Activated T-helper 2 cell treated with anti-CD3 and anti-CD28 coated beads, Interferon-gamma antibody, Interleukin-2, Interleukin-4, amounts not matched to agents 10 μg/mL and 5 μg/mL and 100 μg/mL, durations not matched to agents 14 hours and 24 hours and 36 hours (primary cell): Measurements from ENCODE around the gene DOC2A. TPM values are rescaled to one million over a fixed set of nuclear protein-coding genes. Genes with fewer than 3 reads are reported as not detected.
"Not testable (repeated sequence)": the region's sequence is repeated elsewhere in the genome, so short reads cannot be mapped to it uniquely, and the experiment has no call there.

ENCODE experiments used
- DNase-seq: peaks from one replicate; pipeline ENCODE4 v3.0.0; 2021; ENCODE audit warnings: low spot score
- H3K27ac Mint-ChIP-seq: one replicate; pipeline ENCODE4 v1.8.0; 2021; ENCODE audit warnings: mixed read lengths
- H3K27me3 Mint-ChIP-seq: one replicate; pipeline ENCODE4 v1.8.0; 2021; ENCODE audit warnings: low read depth, mixed read lengths
- H3K36me3 Mint-ChIP-seq: one replicate; pipeline ENCODE4 v1.8.0; 2021; ENCODE audit warnings: low read depth, mixed read lengths
- H3K4me1 Mint-ChIP-seq: one replicate; pipeline ENCODE4 v1.8.0; 2021; ENCODE audit warnings: low read depth, mixed read lengths
- H3K4me3 Mint-ChIP-seq: one replicate; pipeline ENCODE4 v1.8.0; 2021; ENCODE audit warnings: low read depth, mild to moderate bottlenecking, moderate library complexity, mixed read lengths
- H3K9me3 Mint-ChIP-seq: one replicate; pipeline ENCODE4 v1.8.0; 2021; ENCODE audit warnings: mixed read lengths
- intact Hi-C: fragments of 100-400 bp; cut with micrococcal nuclease; formaldehyde crosslinking; loops from one replicate; pipeline ENCODE4 v1.15.1; 2023
- total RNA-seq: library from RNA; stranded (reverse); gene quantifications from 2 replicates; pipeline ENCODE4 v1.2.3, GENCODE V29; 2022

DOC2A gene
- total RNA-seq, 1 donor from 2014 or later = 0.87 TPM

DNA sequence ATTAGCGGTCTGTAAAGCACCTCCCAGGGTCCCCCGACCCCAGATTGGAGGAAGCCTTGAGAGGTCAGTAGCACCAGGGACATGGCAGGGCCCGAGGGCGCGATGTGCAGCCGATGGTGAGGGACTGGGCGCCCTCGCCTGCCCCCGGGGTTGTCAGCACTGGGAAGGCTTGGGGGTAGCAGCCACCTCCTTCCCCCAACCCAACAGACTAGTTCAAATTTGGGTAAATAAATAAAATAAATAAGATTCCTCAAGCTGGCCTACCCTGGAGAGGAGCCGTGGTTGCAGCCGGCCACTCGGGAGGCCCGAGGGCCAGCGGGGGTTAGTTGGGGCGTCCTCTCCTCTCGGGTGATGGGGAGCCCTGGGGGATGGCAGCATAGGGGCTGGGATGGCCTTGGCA lies 13.6 kb upstream of the DOC2A start:
- no peak for DNase-seq
- H3K36me3 Mint-ChIP-seq = no peaks in the 10 kb centered on the region
- peaks cover 5% of the 10 kb centered on the region for H3K4me1 Mint-ChIP-seq
- no peak overlapping the region for H3K4me3 Mint-ChIP-seq
- intact Hi-C loops = loop anchor here (10.0 kb wide), 1 partner anchor 150 kb away; no protein-coding TSS in a partner anchor
- H3K27me3 Mint-ChIP-seq = peaks cover 33% of the 10 kb centered on the region
- no peaks in the 10 kb centered on the region for H3K9me3 Mint-ChIP-seq
- H3K27ac Mint-ChIP-seq = no peak overlapping the region

DNA sequence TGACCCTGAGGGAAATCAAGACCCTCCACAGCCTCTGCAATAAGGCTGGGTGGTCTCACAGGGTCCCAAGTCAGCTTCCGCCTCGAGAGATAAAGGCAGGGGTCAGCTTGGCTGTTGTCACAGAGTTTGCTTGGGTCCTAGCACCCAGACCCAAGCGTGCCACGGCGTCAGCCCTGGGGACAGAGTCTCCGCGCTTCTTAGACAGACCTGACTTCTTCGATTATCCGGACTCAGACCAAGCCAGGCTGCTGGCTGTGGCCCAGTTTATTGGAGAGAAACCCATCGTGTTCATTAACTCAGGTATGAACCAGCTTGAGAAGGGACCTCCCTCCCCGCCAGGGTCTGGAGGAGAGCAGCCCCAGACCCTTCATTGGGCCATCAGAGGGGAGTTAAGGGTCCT lies 12.8 kb upstream of the DOC2A start:
- DNase-seq = no peak
- Mint-ChIP-seq H3K4me1 (peaks cover 7% of the 10 kb centered on the region), H3K4me3 (no peak overlapping the region), H3K36me3 (no peaks in the 10 kb centered on the region), H3K27me3 (peaks cover 30% of the 10 kb centered on the region), H3K9me3 (no peaks in the 10 kb centered on the region), H3K27ac (no peak overlapping the region)
- intact Hi-C loops = loop anchor here (10.0 kb wide), 1 partner anchor 149 kb away; no protein-coding TSS in a partner anchor

DNA sequence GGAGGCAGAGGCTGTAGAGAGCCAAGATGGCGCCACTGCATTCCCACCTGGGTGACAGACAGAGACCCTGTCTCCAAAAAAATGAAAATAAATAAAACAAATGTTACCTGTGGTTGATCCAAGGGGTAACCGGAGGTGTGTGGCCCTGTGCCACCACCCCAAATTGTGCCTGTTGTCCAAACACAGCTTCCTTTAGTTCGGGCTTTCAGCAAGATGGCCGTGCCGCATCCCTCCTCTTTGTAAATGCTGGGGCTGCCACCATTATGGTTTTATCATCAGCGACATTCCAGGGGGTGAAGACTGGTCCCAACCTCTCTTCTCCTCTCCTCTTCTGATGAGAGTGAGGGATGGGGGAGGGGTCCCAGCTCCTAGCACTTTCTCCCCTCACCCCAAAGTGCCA lies 12.1 kb upstream of the DOC2A start, which contains the start of gene C16orf92:
C16orf92 (plus strand) TSS at position 312 of the 400 bp plus-strand sequence. CDS start 143 bp downstream, outside the sequence.
- intact Hi-C loops = loop anchor here (10.0 kb wide), 1 partner anchor 148 kb away; no protein-coding TSS in a partner anchor
- DNase-seq = no peak

DNA sequence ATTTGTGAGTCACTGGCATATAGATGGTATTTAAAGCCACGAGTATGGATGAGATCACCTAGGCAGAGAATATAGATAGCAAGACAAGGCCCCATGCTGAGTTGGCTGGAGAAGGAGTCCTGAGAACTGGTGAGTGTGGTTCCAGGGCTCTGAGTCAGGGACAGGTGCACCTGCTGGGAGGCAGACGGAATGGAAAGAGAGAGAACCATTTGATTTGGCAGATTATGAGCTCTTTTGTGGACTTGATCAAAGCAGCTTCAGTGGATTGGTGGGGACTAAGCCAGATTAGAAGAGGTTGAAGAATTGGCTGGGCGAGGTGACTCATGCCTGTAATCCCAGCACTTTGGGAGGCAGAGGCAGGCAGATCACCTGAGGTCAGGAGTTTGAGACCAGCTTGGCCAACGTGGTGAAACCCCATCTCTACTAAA lies 7.9 kb upstream of the DOC2A start:
- intact Hi-C loops = no loop called here
- DNase-seq = no peak
- Mint-ChIP-seq H3K36me3 (no peaks in the 10 kb centered on the region), H3K4me3 (no peak overlapping the region), H3K9me3 (no peaks in the 10 kb centered on the region), H3K4me1 (peaks cover 7% of the 10 kb centered on the region), H3K27me3 (peaks cover 18% of the 10 kb centered on the region), H3K27ac (no peak overlapping the region)

More for the DNA sequence above, 12.1 kb upstream of the DOC2A start, which contains the start of gene C16orf92:
- peaks cover 7% of the 10 kb centered on the region for H3K4me1 Mint-ChIP-seq
- peaks cover 29% of the 10 kb centered on the region for H3K27me3 Mint-ChIP-seq
- no peak within 1 kb of the TSS for H3K27ac Mint-ChIP-seq
- H3K36me3 Mint-ChIP-seq = no peaks in the 10 kb centered on the region
- H3K9me3 Mint-ChIP-seq = no peaks in the 10 kb centered on the region
- no peak within 1 kb of the TSS for H3K4me3 Mint-ChIP-seq

DNA sequence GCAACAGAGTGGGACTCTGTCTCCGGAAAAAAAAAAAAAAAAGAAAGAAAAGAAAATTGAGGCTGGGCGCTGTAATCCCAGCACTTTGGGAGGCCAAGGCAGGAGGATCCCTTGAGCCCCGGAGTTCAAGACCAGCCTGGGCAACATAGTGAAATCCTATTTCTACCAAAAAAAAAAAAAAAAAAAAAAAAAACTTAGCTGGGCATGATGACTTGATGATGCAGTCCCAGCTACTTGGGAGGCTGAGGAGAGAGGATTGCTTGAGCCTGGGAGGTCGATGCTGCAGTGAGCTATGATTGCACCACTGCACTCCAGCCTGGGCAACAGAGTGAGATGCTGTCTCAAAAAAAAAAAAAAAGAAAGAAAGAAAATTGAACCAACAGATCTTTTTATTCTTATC lies 7.1 kb upstream of the DOC2A start:
- intact Hi-C loops, DNase-seq, H3K9me3 Mint-ChIP-seq, H3K36me3 Mint-ChIP-seq, H3K4me3 Mint-ChIP-seq, H3K4me1 Mint-ChIP-seq, H3K27ac Mint-ChIP-seq: not testable (repeated sequence)
- H3K27me3 Mint-ChIP-seq = peaks cover 18% of the 10 kb centered on the region

DNA sequence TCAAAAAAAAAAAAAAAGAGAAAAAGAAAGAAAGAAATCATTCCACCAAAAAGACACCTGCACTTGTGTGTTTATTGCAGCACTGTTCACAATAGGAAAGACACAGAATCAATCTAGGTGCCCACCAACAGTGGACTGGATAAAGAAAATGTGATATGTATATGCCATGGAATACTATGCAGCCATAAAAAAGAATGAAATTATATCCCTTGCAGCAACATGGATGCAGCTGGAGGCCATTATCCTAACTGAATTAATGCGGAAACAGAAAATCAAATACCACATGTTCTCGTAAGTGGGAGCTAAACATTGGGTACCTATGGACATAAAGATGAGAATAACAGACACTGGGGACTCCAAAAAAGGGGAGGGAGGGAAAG lies 6.4 kb upstream of the DOC2A start:
- intact Hi-C loops = no loop called here
- peaks cover 21% of the 10 kb centered on the region for H3K27me3 Mint-ChIP-seq
- no peaks in the 10 kb centered on the region for H3K36me3 Mint-ChIP-seq
- H3K27ac Mint-ChIP-seq = no peak overlapping the region
- no peak for DNase-seq
- no peak overlapping the region for H3K4me3 Mint-ChIP-seq
- peaks cover 7% of the 10 kb centered on the region for H3K4me1 Mint-ChIP-seq
- no peaks in the 10 kb centered on the region for H3K9me3 Mint-ChIP-seq

DNA sequence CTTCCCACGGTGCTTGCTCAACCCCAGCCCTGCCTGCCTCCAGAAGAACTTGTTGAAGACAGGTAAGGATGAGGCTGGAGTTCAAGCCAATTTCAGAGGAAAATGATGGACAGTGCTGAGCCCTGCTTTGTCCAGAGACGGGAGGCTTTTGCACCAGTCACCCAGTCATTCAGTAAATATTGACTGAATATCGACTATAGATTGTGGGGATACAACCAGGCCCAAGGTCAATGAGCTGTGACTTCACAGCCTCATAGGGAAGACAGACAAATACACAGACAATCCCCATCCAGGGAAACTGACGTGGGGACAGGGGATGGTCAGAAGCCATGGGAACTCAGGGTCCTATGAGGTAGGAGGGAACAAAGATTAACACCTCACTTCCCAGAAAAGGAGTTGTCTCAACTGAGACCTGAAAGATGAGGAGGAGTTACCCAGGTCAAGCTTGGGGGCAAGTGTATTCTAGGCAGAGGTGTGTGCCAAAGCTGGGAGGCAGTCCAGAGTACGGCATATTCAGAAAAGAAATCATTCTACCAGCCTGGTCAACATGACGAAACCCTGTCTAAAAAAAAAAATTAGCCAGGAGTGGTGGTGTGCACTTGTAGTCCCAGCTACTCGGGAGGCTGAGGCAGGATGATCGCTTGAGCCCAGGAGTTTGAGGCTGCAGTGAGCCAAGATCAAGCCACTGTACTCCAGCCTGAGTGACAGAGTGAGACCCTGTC lies 5.9 kb upstream of the DOC2A start:
- intact Hi-C loops = no loop called here
- no peak for DNase-seq
- no peaks in the 10 kb centered on the region for H3K9me3 Mint-ChIP-seq
- H3K4me3 Mint-ChIP-seq = no peak overlapping the region
- no peak overlapping the region for H3K27ac Mint-ChIP-seq
- peaks cover 10% of the 10 kb centered on the region for H3K4me1 Mint-ChIP-seq
- peaks cover 26% of the 10 kb centered on the region for H3K27me3 Mint-ChIP-seq
- no peaks in the 10 kb centered on the region for H3K36me3 Mint-ChIP-seq

DNA sequence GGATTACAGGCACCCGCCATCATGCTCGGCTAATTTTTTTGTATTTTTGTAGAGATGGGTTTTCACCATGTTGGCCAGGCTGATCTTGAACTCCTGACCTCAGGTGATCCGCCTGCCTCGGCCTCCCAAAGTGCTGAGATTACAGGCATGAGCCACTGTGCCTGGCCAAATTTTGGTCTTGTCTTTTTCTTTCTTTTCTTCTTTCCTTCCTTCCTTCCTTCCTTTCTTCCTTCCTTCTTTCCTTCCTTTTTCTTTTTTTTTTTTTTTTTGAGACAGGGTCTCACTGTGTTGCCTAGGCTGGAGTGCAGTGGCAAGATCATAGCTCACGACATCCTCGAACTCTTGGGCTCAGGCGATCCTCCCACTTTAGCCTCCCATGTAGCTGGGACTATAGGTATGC lies 4.6 kb upstream of the DOC2A start:
- intact Hi-C loops, H3K36me3 Mint-ChIP-seq, H3K4me1 Mint-ChIP-seq, H3K27ac Mint-ChIP-seq, H3K4me3 Mint-ChIP-seq, DNase-seq, H3K9me3 Mint-ChIP-seq: not testable (repeated sequence)
- peaks cover 22% of the 10 kb centered on the region for H3K27me3 Mint-ChIP-seq

DNA sequence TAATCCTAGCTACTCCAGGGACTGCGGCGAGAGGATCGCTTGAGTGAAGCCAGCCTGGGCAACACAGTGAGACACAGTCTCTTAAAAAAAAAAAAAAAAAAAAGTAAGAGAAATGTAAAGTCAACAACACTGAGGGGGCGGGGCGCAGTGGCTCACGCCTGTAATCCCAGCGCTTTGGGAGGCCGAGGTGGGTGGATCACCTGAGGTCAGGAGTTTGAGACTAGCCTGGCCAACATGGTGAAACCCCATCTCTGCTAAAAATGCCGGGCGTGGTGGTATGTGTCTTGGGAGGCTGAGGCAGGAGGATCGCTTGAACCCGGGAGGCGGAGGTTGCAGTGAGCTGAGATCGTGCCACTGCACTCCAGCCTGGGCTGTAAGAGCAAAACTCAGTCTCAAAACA lies 1.8 kb upstream of the DOC2A start:
- H3K9me3 Mint-ChIP-seq, H3K4me1 Mint-ChIP-seq, H3K27ac Mint-ChIP-seq, DNase-seq, intact Hi-C loops, H3K36me3 Mint-ChIP-seq, H3K4me3 Mint-ChIP-seq: not testable (repeated sequence)
- peaks cover 24% of the 10 kb centered on the region for H3K27me3 Mint-ChIP-seq

DNA sequence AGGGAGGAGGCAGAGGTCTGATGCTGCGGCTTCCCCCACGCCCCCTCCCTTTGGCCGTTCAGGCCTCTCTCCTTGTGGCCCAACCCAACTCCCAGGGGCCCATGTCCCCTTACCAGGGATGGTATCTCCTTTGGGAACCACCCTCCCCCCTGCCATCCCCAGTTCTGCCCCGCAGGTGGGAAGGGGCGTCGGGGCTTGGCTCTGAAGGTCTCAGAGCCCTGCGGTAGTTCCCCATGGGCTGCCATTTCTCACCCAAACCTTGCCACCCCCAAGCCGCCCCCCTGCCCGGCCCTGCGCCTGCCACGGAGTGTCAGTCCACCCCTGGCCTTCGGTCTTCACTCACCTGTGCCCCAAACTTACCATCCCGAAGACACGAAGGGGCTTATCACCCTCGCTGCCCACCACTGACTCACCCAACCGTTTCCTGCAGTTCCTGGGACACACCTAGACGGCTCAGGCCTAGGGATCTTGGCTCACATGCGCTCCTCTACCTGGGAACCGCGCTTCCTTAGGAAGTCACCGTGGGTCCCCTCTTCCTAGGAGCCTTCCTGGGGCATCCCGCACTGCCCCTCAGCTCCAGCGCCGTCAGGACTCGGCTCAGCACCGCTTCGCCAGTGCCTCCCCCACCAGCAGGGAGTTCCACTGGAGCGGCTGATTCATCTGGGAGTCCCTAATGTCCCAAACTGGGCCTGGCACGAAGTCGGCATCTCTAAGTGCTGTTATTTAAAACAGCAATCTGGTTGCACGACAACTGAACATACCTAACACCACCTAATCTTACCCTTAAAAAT lies 1.1 kb upstream of the DOC2A start:
- intact Hi-C loops = no loop called here
- Mint-ChIP-seq H3K27me3 (peaks cover 24% of the 10 kb centered on the region), H3K4me1 (peaks cover 3% of the 10 kb centered on the region), H3K4me3 (peak overlapping the region; percentile 78), H3K36me3 (no peaks in the 10 kb centered on the region), H3K27ac (peak overlapping the region; percentile 36), H3K9me3 (no peaks in the 10 kb centered on the region)
- DNase-seq = no peak

DNA sequence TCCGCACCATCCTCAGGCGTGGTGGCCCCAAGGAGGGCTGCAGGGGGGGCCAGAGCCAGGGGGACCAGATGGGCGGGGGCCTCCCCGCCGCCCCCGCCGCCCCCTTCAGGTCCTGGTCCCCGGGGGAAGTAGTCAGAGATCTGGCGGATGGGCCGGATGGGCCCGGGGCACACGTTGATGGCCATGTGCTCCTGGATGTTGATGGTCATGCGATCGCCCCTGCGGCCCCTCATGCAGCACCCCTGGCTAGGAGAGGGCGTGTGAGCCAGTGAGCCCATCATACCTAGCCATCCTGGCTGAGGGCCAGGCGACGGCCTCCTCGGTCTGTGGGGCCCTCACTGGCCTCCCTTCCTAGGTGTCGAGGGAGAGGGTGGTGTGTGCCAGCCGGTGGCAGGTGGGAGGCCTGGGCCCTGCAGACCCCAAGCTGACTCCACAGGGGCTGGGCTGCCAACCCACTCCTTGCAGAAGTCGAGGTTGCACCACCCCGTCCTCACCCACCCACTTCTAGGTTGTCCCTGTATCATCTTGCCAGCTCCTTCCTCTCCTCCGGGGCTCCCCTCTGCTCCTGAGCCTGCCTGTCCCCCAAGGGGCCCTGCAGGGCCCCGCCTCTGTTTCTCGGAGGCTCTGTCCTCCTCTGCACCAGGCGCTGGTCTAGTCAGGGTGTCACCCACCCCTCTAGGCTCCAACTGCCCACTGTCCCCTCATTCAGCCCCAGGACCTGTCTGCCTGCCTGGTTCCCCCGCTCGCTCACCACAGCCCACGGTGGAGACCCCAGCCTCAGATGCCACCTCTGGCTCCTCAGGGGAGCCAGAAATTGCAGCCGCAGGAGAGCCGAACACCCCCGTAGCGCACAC lies 610 bp downstream of the DOC2A start:
- Mint-ChIP-seq H3K4me1 (peaks cover 3% of the 10 kb centered on the region), H3K9me3 (no peaks in the 10 kb centered on the region), H3K27me3 (peaks cover 21% of the 10 kb centered on the region), H3K4me3 (peak overlapping the region; percentile 60), H3K36me3 (no peaks in the 10 kb centered on the region), H3K27ac (no peak overlapping the region)
- intact Hi-C loops = no loop called here
- DNase-seq = no peak

DNA sequence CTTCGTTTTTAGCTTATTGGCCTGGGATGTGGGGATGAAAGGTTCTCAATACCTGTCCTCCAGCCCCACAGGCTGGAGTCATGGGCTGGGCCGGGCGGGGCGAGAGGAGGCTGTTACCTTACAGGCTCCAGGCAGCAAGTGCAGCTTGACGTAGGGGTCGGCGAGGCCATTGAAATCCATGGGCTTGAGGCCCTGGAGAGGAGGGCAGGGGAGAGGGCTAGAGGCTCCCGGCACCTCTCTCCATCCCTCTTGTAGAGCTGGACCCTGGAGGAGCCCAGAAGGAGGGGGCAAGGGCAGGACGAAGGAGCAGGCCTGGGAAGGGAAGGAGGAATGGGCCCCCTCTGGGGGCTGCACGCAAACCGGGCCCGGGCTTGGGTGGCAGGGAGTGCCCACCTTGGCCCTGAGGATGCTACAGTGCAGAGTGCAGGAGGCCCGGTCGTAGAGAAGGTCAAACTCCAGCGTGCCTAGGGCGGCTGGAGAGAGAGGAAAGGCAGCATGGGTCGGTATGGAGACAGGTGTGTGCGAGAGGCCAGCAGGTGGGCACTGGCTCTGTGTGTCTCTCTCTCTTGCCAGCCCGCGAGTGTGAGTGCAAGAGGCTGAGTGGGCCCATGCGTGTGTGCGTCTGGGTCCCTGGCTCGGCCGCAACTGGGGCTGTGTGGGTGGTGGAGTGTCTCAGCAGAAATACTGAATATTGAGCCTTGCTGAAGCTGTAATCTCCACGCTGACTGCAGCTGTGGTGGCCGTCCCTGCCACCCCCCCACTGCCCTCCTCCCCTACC lies 1.6 kb downstream of the DOC2A start:
- Mint-ChIP-seq H3K9me3 (no peaks in the 10 kb centered on the region), H3K27ac (no peak overlapping the region), H3K4me1 (peaks cover 3% of the 10 kb centered on the region), H3K36me3 (no peaks in the 10 kb centered on the region), H3K4me3 (peak overlapping the region; percentile 39), H3K27me3 (peaks cover 21% of the 10 kb centered on the region)
- intact Hi-C loops = no loop called here
- DNase-seq = no peak
